Activated CD8-positive, alpha-beta T cell treated with anti-CD3 and anti-CD28 coated beads for 36 hours (primary cell): ENCODE results near the gene MRGPRF. TPM values are rescaled to one million over a fixed set of nuclear protein-coding genes. Genes with fewer than 3 reads are reported as not detected.

Experiments used
- ATAC-seq: fragments of 200-7000 bp; cut with Tn5 transposase; one replicate; pipeline ENCODE4 v1.10.0; 2021; ENCODE audit warnings: mild to moderate bottlenecking, moderate library complexity
- CTCF ChIA-PET: fragments of 350-600 bp; sonication (Branson Sonifier 250); formaldehyde crosslinking; loops from one replicate; lab custom pipeline; 2021; ENCODE audit warnings: antibody characterized with exemption; lab: Charles Lee
- POLR2A ChIA-PET: fragments of 350-600 bp; sonication (Branson Sonifier 250); formaldehyde crosslinking; loops from one replicate; lab custom pipeline; 2021; ENCODE audit warnings: antibody characterized with exemption; lab: Charles Lee
- DNase-seq: peaks from one replicate; pipeline ENCODE4 v3.0.0-alpha.2; 2020
- H3K27ac Mint-ChIP-seq: one replicate; pipeline ENCODE4 v1.8.0; 2021; ENCODE audit warnings: mild to moderate bottlenecking, mixed read lengths
- H3K27me3 Mint-ChIP-seq: one replicate; pipeline ENCODE4 v1.8.0; 2021; ENCODE audit warnings: mixed read lengths
- H3K36me3 Mint-ChIP-seq: one replicate; pipeline ENCODE4 v1.8.0; 2021; ENCODE audit warnings: low read depth, mixed read lengths
- H3K4me1 Mint-ChIP-seq: one replicate; pipeline ENCODE4 v1.8.0; 2021; ENCODE audit warnings: low read depth, mixed read lengths
- H3K4me3 Mint-ChIP-seq: one replicate; pipeline ENCODE4 v1.8.0; 2021; ENCODE audit warnings: mild to moderate bottlenecking, moderate library complexity, mixed read lengths
- H3K9me3 Mint-ChIP-seq: one replicate; pipeline ENCODE4 v1.8.0; 2021; ENCODE audit warnings: mixed read lengths
- intact Hi-C: fragments of 100-400 bp; cut with micrococcal nuclease; formaldehyde crosslinking; loops from one replicate; pipeline ENCODE4 v1.10.0; 2022
- total RNA-seq, 2 experiments: library from RNA; stranded (reverse); gene quantifications; one replicate each; pipeline ENCODE4 v1.2.3, GENCODE V29; 2021
- TF ChIP-seq, protein P1 (sequence below): fragments of 200-600 bp; IDR thresholded peaks from one replicate; pipeline ENCODE4 v1.8.0; 2022; ENCODE audit warnings: antibody characterized with exemption, mild to moderate bottlenecking

Gene MRGPRF
- total RNA-seq, 2 experiments from 2014 or later = not detected

DNA sequence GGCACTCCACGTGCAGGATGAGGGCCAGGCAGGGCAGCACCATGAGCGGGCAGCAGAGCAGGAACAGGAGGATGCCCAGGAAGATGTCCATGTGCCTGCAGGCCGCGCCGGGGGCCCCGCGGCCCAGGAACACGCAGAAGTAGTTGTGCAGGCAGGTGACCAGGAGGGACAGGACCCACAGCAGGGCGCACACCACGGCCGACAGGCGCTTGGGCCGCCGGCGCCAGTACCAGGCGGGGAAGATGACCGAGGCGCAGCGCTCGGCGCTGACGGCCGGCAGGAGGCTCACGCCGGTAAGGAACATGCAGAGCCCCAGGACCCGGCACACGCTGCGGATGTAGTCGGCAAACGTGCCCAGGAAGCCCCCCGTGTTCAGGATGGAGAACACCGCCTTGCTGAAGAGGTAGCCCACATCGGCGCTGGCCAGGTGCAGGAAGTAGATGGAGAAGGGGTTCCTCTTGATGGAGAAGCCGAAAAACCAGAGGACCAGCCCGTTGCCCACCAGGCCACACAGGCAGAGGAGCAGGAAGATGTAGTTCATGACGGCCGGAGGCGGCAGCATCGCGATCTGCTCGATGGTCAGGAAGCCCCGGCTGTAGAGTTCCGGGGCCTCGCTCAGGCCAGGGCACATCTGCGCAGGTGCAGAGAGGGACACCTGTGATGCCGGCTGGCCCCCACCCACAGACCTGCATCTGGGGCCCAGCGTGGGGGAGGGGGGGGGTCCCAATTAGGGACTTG, 7.2 kb downstream of the MRGPRF start:
- TF ChIP-seq, protein P1, sequence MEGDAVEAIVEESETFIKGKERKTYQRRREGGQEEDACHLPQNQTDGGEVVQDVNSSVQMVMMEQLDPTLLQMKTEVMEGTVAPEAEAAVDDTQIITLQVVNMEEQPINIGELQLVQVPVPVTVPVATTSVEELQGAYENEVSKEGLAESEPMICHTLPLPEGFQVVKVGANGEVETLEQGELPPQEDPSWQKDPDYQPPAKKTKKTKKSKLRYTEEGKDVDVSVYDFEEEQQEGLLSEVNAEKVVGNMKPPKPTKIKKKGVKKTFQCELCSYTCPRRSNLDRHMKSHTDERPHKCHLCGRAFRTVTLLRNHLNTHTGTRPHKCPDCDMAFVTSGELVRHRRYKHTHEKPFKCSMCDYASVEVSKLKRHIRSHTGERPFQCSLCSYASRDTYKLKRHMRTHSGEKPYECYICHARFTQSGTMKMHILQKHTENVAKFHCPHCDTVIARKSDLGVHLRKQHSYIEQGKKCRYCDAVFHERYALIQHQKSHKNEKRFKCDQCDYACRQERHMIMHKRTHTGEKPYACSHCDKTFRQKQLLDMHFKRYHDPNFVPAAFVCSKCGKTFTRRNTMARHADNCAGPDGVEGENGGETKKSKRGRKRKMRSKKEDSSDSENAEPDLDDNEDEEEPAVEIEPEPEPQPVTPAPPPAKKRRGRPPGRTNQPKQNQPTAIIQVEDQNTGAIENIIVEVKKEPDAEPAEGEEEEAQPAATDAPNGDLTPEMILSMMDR = no peak
- Mint-ChIP-seq H3K9me3 (no peaks in the 10 kb centered on the region), H3K4me1 (no peaks in the 10 kb centered on the region), H3K4me3 (no peak overlapping the region), H3K36me3 (no peaks in the 10 kb centered on the region), H3K27ac (no peak overlapping the region), H3K27me3 (peaks cover 9% of the 10 kb centered on the region)
- intact Hi-C loops = no loop called here
- ChIA-PET CTCF (no interaction called here), POLR2A (no interaction called here)
- ATAC-seq (no peak), DNase-seq (no peak)

GRCh38 chr11:69005183-69005630, 7.8 kb downstream of the MRGPRF start:
- Mint-ChIP-seq H3K4me3 (no peak overlapping the region), H3K36me3 (no peaks in the 10 kb centered on the region), H3K27me3 (peaks cover 5% of the 10 kb centered on the region), H3K27ac (no peak overlapping the region), H3K9me3 (no peaks in the 10 kb centered on the region), H3K4me1 (no peaks in the 10 kb centered on the region)
- DNase-seq (no peak), ATAC-seq (no peak)
- TF ChIP-seq, protein P1 = no peak
- intact Hi-C loops = no loop called here
- CTCF ChIA-PET = no interaction called here
- POLR2A ChIA-PET = no interaction called here

DNA sequence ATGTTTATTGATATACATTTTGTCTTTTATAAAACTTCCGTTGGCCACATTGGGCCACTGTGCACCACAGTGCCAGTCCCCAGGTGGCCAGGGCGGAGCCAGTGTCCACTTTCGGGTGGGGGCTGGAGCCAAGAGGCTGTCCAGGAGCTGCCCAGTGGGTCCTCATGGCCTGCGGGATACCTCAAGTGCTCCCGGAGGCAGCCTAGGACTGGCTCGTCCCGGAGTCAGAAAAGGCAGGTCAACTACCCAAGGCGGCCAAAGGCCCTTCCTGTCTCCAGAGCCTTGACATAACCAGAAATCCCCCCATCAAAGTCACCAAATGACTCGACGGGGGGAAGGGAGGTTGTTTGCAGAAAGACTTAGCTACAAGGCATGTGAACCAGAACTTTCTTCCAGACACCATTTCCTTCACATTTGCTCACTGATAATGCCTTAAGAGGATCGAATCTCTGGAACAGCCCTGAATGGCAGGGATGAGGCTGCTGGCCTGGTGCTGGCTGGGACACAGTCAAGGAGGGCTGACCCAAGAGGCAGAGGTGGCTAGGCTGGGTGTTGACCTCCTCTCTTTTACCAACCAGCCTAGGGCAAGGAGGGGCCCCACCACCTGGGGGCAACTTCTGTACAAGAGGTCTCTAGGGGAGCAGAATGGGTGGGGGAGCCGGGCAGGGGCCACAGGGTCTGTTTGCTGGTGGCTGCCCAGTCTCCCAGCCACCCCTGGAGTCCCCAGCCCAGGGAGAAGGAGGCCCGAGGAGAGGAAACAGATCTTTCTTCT, 8.4 kb downstream of the MRGPRF start:
- TF ChIP-seq, protein P1 = no peak
- intact Hi-C loops = no loop called here
- no peak for ATAC-seq
- POLR2A ChIA-PET = no interaction called here
- Mint-ChIP-seq H3K4me1 (no peaks in the 10 kb centered on the region), H3K9me3 (no peaks in the 10 kb centered on the region), H3K4me3 (no peak overlapping the region), H3K27me3 (no peaks in the 10 kb centered on the region), H3K27ac (no peak overlapping the region), H3K36me3 (no peaks in the 10 kb centered on the region)
- CTCF ChIA-PET = no interaction called here
- DNase-seq = no peak

DNA sequence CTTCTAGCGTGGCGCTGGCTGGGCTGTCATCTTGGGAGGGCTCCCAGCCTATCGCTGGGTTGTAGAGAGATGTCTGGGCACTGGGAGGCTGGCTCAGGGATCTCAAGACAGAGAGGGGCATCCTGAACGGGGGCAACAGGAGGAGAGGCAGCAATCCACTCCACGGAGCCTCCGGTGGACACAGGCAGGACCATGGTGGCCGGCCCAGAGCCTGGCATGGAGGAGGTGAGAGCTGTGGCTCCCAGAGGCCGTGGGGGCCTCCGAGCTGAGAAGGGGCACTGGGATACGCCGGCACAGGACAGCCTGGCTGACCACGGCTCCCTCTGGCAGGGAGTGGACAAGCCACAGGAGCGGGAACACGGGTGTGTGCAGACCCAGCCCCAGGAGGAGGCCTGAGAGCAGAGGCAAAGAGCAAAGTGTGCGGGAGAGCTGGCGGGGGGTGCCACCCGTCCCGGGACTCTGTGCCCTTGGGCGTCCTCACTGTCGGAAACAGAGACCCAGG, 9.1 kb downstream of the MRGPRF start:
- ChIA-PET CTCF (no interaction called here), POLR2A (no interaction called here)
- H3K36me3 Mint-ChIP-seq = no peaks in the 10 kb centered on the region
- no peaks in the 10 kb centered on the region for H3K9me3 Mint-ChIP-seq
- intact Hi-C loops = no loop called here
- DNase-seq (no peak), ATAC-seq (no peak)
- TF ChIP-seq, protein P1 = no peak
- no peak overlapping the region for H3K4me3 Mint-ChIP-seq
- H3K4me1 Mint-ChIP-seq = no peaks in the 10 kb centered on the region
- H3K27ac Mint-ChIP-seq = no peak overlapping the region
- peaks cover 2% of the 10 kb centered on the region for H3K27me3 Mint-ChIP-seq
